Measurements from ENCODE around the gene SLC9A9. TPM values are rescaled to one million over a fixed set of nuclear protein-coding genes. Genes with fewer than 3 reads are reported as not detected.

Gene SLC9A9
- total RNA-seq, 1 experiment from 2014 or later, result 2.2 TPM

- Histone ChIP-seq H3K4me1 (ENCODE audit: low read length) (no peaks in the 10 kb centered on the region), H3K4me2 (ENCODE audit: low read depth, low read length, poor library complexity, severe bottlenecking) (no peak overlapping the region), H4K20me1 (ENCODE audit: insufficient read depth, low read depth, low read length) (no peaks in the 10 kb centered on the region), H3K9me2 (replicated peaks; ENCODE audit: insufficient read depth, low read length) (no peaks in the 10 kb centered on the region), H3K9me3 (ENCODE audit: low read length) (no peaks in the 10 kb centered on the region), H3K27me3 (ENCODE audit: low read length) (no peaks in the 10 kb centered on the region), H3K79me2 (ENCODE audit: low read length) (no peaks in the 10 kb centered on the region), H3K9ac (ENCODE audit: low read length) (no peak overlapping the region), H3K36me3 (ENCODE audit: insufficient read depth, low read length) (no peaks in the 10 kb centered on the region), H2AFZ (ENCODE audit: low read length) (no peak overlapping the region), H3K27ac (ENCODE audit: low read length) (no peak overlapping the region), H3K4me3 (ENCODE audit: low read length) (no peak overlapping the region)
- peak; percentile 78 for DNase-seq
These were observed 72.8 kb downstream of the SLC9A9 start for GRCh38 chr3:143775459-143775858.

GRCh38 chr3:143771939-143772338 is 76.3 kb downstream of the SLC9A9 start:
- no peak overlapping the region for H2AFZ ChIP-seq (ENCODE audit: low read length)
- H3K27me3 ChIP-seq (ENCODE audit: low read length), result no peaks in the 10 kb centered on the region
- H3K79me2 ChIP-seq (ENCODE audit: low read length), result no peaks in the 10 kb centered on the region
- no peaks in the 10 kb centered on the region for H3K36me3 ChIP-seq (ENCODE audit: insufficient read depth, low read length)
- no peaks in the 10 kb centered on the region; the same call in 1 of the 2 replicates for H3K4me1 ChIP-seq (ENCODE audit: low read length)
- no peak overlapping the region for H3K9ac ChIP-seq (ENCODE audit: low read length)
- no peaks in the 10 kb centered on the region for H4K20me1 ChIP-seq (ENCODE audit: insufficient read depth, low read depth, low read length)
- H3K27ac ChIP-seq (ENCODE audit: low read length), result no peak overlapping the region
- H3K9me3 ChIP-seq (ENCODE audit: low read length), result no peaks in the 10 kb centered on the region
- no peak for DNase-seq
- no peaks in the 10 kb centered on the region for H3K9me2 ChIP-seq (replicated peaks; ENCODE audit: insufficient read depth, low read length)
- H3K4me3 ChIP-seq (ENCODE audit: low read length), result no peak overlapping the region
- no peak overlapping the region for H3K4me2 ChIP-seq (ENCODE audit: low read depth, low read length, poor library complexity, severe bottlenecking)

GRCh38 chr3:143771258-143771657 is 77.0 kb downstream of the SLC9A9 start:
- H3K9ac ChIP-seq (ENCODE audit: low read length), result no peak overlapping the region
- DNase-seq, result no peak
- no peaks in the 10 kb centered on the region; the same call in 1 of the 2 replicates for H3K4me1 ChIP-seq (ENCODE audit: low read length)
- no peak overlapping the region for H3K4me3 ChIP-seq (ENCODE audit: low read length)
- no peaks in the 10 kb centered on the region for H3K9me3 ChIP-seq (ENCODE audit: low read length)
- H3K4me2 ChIP-seq (ENCODE audit: low read depth, low read length, poor library complexity, severe bottlenecking), result no peak overlapping the region
- H2AFZ ChIP-seq (ENCODE audit: low read length), result no peak overlapping the region
- H3K27ac ChIP-seq (ENCODE audit: low read length), result no peak overlapping the region
- H3K79me2 ChIP-seq (ENCODE audit: low read length), result no peaks in the 10 kb centered on the region
- no peaks in the 10 kb centered on the region for H3K27me3 ChIP-seq (ENCODE audit: low read length)
- H3K9me2 ChIP-seq (replicated peaks; ENCODE audit: insufficient read depth, low read length), result no peaks in the 10 kb centered on the region
- H4K20me1 ChIP-seq (ENCODE audit: insufficient read depth, low read depth, low read length), result no peaks in the 10 kb centered on the region
- no peaks in the 10 kb centered on the region for H3K36me3 ChIP-seq (ENCODE audit: insufficient read depth, low read length)

GRCh38 chr3:143770391-143770790 is 77.9 kb downstream of the SLC9A9 start:
- Histone ChIP-seq H3K4me1 (ENCODE audit: low read length) (no peaks in the 10 kb centered on the region; the same call in 1 of the 2 replicates), H2AFZ (ENCODE audit: low read length) (no peak overlapping the region), H3K4me2 (ENCODE audit: low read depth, low read length, poor library complexity, severe bottlenecking) (no peak overlapping the region), H3K27me3 (ENCODE audit: low read length) (no peaks in the 10 kb centered on the region), H3K27ac (ENCODE audit: low read length) (no peak overlapping the region), H3K9me3 (ENCODE audit: low read length) (no peaks in the 10 kb centered on the region), H3K36me3 (ENCODE audit: insufficient read depth, low read length) (no peaks in the 10 kb centered on the region), H4K20me1 (ENCODE audit: insufficient read depth, low read depth, low read length) (no peaks in the 10 kb centered on the region), H3K9me2 (replicated peaks; ENCODE audit: insufficient read depth, low read length) (no peaks in the 10 kb centered on the region), H3K4me3 (ENCODE audit: low read length) (no peak overlapping the region), H3K9ac (ENCODE audit: low read length) (no peak overlapping the region), H3K79me2 (ENCODE audit: low read length) (no peaks in the 10 kb centered on the region)
- no peak for DNase-seq

- no peaks in the 10 kb centered on the region; the same call in 1 of the 2 replicates for H3K4me1 ChIP-seq (ENCODE audit: low read length)
- H3K9me3 ChIP-seq (ENCODE audit: low read length), result no peaks in the 10 kb centered on the region
- no peaks in the 10 kb centered on the region for H4K20me1 ChIP-seq (ENCODE audit: insufficient read depth, low read depth, low read length)
- no peaks in the 10 kb centered on the region for H3K36me3 ChIP-seq (ENCODE audit: insufficient read depth, low read length)
- no peaks in the 10 kb centered on the region for H3K27me3 ChIP-seq (ENCODE audit: low read length)
- H2AFZ ChIP-seq (ENCODE audit: low read length), result no peak overlapping the region
- no peak overlapping the region for H3K4me3 ChIP-seq (ENCODE audit: low read length)
- H3K27ac ChIP-seq (ENCODE audit: low read length), result no peak overlapping the region
- no peak overlapping the region for H3K4me2 ChIP-seq (ENCODE audit: low read depth, low read length, poor library complexity, severe bottlenecking)
- H3K79me2 ChIP-seq (ENCODE audit: low read length), result no peaks in the 10 kb centered on the region
- no peak overlapping the region for H3K9ac ChIP-seq (ENCODE audit: low read length)
- H3K9me2 ChIP-seq (replicated peaks; ENCODE audit: insufficient read depth, low read length), result no peaks in the 10 kb centered on the region
- DNase-seq, result no peak
These were observed 78.7 kb downstream of the SLC9A9 start for GRCh38 chr3:143769616-143770015.

GRCh38 chr3:143764840-143765239 is 83.4 kb downstream of the SLC9A9 start:
- DNase-seq, result no peak
- Histone ChIP-seq H4K20me1 (ENCODE audit: insufficient read depth, low read depth, low read length) (no peaks in the 10 kb centered on the region), H3K4me1 (ENCODE audit: low read length) (peaks cover 5% of the 10 kb centered on the region; the same call in 1 of the 2 replicates), H3K9me2 (replicated peaks; ENCODE audit: insufficient read depth, low read length) (no peaks in the 10 kb centered on the region), H3K36me3 (ENCODE audit: insufficient read depth, low read length) (no peaks in the 10 kb centered on the region), H3K9ac (ENCODE audit: low read length) (no peak overlapping the region), H3K9me3 (ENCODE audit: low read length) (no peaks in the 10 kb centered on the region), H3K79me2 (ENCODE audit: low read length) (no peaks in the 10 kb centered on the region), H3K27me3 (ENCODE audit: low read length) (no peaks in the 10 kb centered on the region), H3K4me3 (ENCODE audit: low read length) (no peak overlapping the region), H3K4me2 (ENCODE audit: low read depth, low read length, poor library complexity, severe bottlenecking) (no peak overlapping the region), H2AFZ (ENCODE audit: low read length) (no peak overlapping the region), H3K27ac (ENCODE audit: low read length) (no peak overlapping the region)

- Histone ChIP-seq H3K79me2 (ENCODE audit: low read length) (no peaks in the 10 kb centered on the region), H3K9me2 (replicated peaks; ENCODE audit: insufficient read depth, low read length) (no peaks in the 10 kb centered on the region), H3K4me3 (ENCODE audit: low read length) (no peak overlapping the region), H3K36me3 (ENCODE audit: insufficient read depth, low read length) (no peaks in the 10 kb centered on the region), H4K20me1 (ENCODE audit: insufficient read depth, low read depth, low read length) (no peaks in the 10 kb centered on the region), H3K27me3 (ENCODE audit: low read length) (no peaks in the 10 kb centered on the region), H3K4me1 (ENCODE audit: low read length) (0 out of 2 replicates have a peak, but pooled peaks cover 5% of the 10 kb centered on the region), H3K9ac (ENCODE audit: low read length) (no peak overlapping the region), H3K27ac (ENCODE audit: low read length) (no peak overlapping the region), H2AFZ (ENCODE audit: low read length) (no peak overlapping the region), H3K4me2 (ENCODE audit: low read depth, low read length, poor library complexity, severe bottlenecking) (no peak overlapping the region), H3K9me3 (ENCODE audit: low read length) (no peaks in the 10 kb centered on the region)
- DNase-seq, result peak; percentile 53
These were observed 84.6 kb downstream of the SLC9A9 start for GRCh38 chr3:143763564-143764162.

GRCh38 chr3:143757691-143758090 is 90.6 kb downstream of the SLC9A9 start:
- Histone ChIP-seq H3K4me1 (ENCODE audit: low read length) (no peaks in the 10 kb centered on the region), H3K4me2 (ENCODE audit: low read depth, low read length, poor library complexity, severe bottlenecking) (no peak overlapping the region)

More at GRCh38 chr3:143757691-143758090, 90.6 kb downstream of the SLC9A9 start:
- no peaks in the 10 kb centered on the region for H3K9me3 ChIP-seq (ENCODE audit: low read length)
- H3K36me3 ChIP-seq (ENCODE audit: insufficient read depth, low read length), result no peaks in the 10 kb centered on the region
- no peaks in the 10 kb centered on the region for H3K79me2 ChIP-seq (ENCODE audit: low read length)
- no peak for DNase-seq
- H2AFZ ChIP-seq (ENCODE audit: low read length), result no peak overlapping the region
- no peaks in the 10 kb centered on the region for H3K9me2 ChIP-seq (replicated peaks; ENCODE audit: insufficient read depth, low read length)
- no peak overlapping the region for H3K9ac ChIP-seq (ENCODE audit: low read length)
- H4K20me1 ChIP-seq (ENCODE audit: insufficient read depth, low read depth, low read length), result no peaks in the 10 kb centered on the region
- no peak overlapping the region for H3K4me3 ChIP-seq (ENCODE audit: low read length)
- H3K27me3 ChIP-seq (ENCODE audit: low read length), result no peaks in the 10 kb centered on the region
- no peak overlapping the region for H3K27ac ChIP-seq (ENCODE audit: low read length)
